Testis (tissue), 2 donors: ENCODE data around the gene ZNF330.

Experiments
- CTCF ChIP-seq, 3 experiments: fragments of 450-650 bp in 2 of 3; fragments of 200-600 bp in 1 of 3; sonication (generic) in 1 of 3; IDR thresholded peaks; one replicate each; pipeline ENCODE4 v1.5.1; 2016 to 2019; ENCODE audit warnings: antibody characterized with exemption in 3 of 3, mild to moderate bottlenecking in 2 of 3, moderate library complexity in 1 of 3
- POLR2A ChIP-seq: fragments of 450-650 bp; IDR thresholded peaks from one replicate; pipeline ENCODE4 v1.6.1; 2017; ENCODE audit warnings: antibody characterized with exemption, mild to moderate bottlenecking, moderate library complexity

GRCh38 chr4:141210168-141210567 lies 10.5 kb upstream of the ZNF330 start:
- TF ChIP-seq CTCF (IDR thresholded peaks at IDR 0.05): no peak
- no peak for TF ChIP-seq POLR2A
